Suppressor macrophage treated with lipopolysaccharide for 1 hour (primary cell): ENCODE data around the gene TRIM66.
A peak's percentile ranks its signal among the peaks of the same experiment; 100 is the strongest.

Experiments used
- DNase-seq, 3 donors: peaks; one replicate each; pipeline ENCODE4 v3.0.0-alpha.2; 2020 to 2022

The TRIM66 gene

GRCh38 chr11:8605971-8606563, 76.4 kb downstream of the TRIM66 start:
- DNase-seq: no peak

- DNase-seq: peak; percentile 78 to 93 (median 86)
Observed at GRCh38 chr11:8604078-8604723, 78.3 kb downstream of the TRIM66 start.

GRCh38 chr11:8603696-8604077, 78.8 kb downstream of the TRIM66 start:
- DNase-seq: no peak

- DNase-seq: peak in 2 of 3 donors; percentile 9 to 23
Observed at GRCh38 chr11:8601376-8602133, 80.9 kb downstream of the TRIM66 start.

- peak in 2 of 3 donors; percentile 39 to 62 for DNase-seq
Observed at GRCh38 chr11:8598506-8598905, 84.0 kb downstream of the TRIM66 start.

GRCh38 chr11:8597182-8597581, 85.3 kb downstream of the TRIM66 start:
- peak in 2 of 3 donors; percentile 65 to 83 for DNase-seq

- no peak for DNase-seq
Observed at GRCh38 chr11:8596504-8597046, 85.9 kb downstream of the TRIM66 start.

- peak in 1 of 3 donors; percentile 26 for DNase-seq
Observed at GRCh38 chr11:8593935-8594909, 88.2 kb downstream of the TRIM66 start, which contains the start of gene STK33. Gene STK33, minus strand, starts transcription at chr11:8594228. Its CDS starts 119,323 bp downstream, at chr11:8474905.

GRCh38 chr11:8593455-8593854, 89.0 kb downstream of the TRIM66 start:
- DNase-seq: no peak

- no peak for DNase-seq
Observed at GRCh38 chr11:8587915-8588314, 94.5 kb downstream of the TRIM66 start.

GRCh38 chr11:8586805-8587204, 95.7 kb downstream of the TRIM66 start:
- peak; percentile 36 to 61 (median 57) for DNase-seq

- DNase-seq: peak in 2 of 3 donors; percentile 33 to 39
Observed at GRCh38 chr11:8586184-8586583, 96.3 kb downstream of the TRIM66 start.

- no peak for DNase-seq
Observed at GRCh38 chr11:8584511-8584910, 98.0 kb downstream of the TRIM66 start.

- DNase-seq: no peak
Observed at GRCh38 chr11:8584082-8584481, 98.4 kb downstream of the TRIM66 start.

GRCh38 chr11:8581300-8581699, 101.2 kb downstream of the TRIM66 start:
- DNase-seq: no peak

GRCh38 chr11:8577791-8578581, 104.5 kb downstream of the TRIM66 start:
- DNase-seq: peak in 2 of 3 donors; percentile 36 to 41

GRCh38 chr11:8574798-8575197, 107.7 kb downstream of the TRIM66 start:
- no peak for DNase-seq

GRCh38 chr11:8573777-8574176, 108.7 kb downstream of the TRIM66 start:
- DNase-seq: no peak

- DNase-seq: no peak
Observed at GRCh38 chr11:8567602-8568198, 114.8 kb downstream of the TRIM66 start.

GRCh38 chr11:8566613-8567210, 115.8 kb downstream of the TRIM66 start:
- peak; percentile 66 to 85 (median 81) for DNase-seq

- DNase-seq: no peak
Observed at GRCh38 chr11:8564526-8564925, 117.9 kb downstream of the TRIM66 start.
